Epithelial cell of esophagus (primary cell): ENCODE results near the gene PAX6.
"Not testable (repeated sequence)": the region's sequence is repeated elsewhere in the genome, so short reads cannot be mapped to it uniquely, and the experiment has no call there.

Experiments
- DNase-seq: peaks from one replicate; pipeline ENCODE4 v3.0.0; 2010; ENCODE audit warnings: low read depth
- H3K4me3 ChIP-seq: 2 replicates; pipeline ENCODE4 v1.5.1; 2011; ENCODE audit warnings: mild to moderate bottlenecking, low read length, control low read depth
- CTCF ChIP-seq: IDR thresholded peaks from 2 replicates; pipeline ENCODE4 v1.5.1; 2011; ENCODE audit warnings: low read depth, mild to moderate bottlenecking, low read length, control low read depth, inconsistent platforms; ENCODE audit not compliant: insufficient read depth; ENCODE audit errors: missing control alignments

Gene PAX6

GRCh38 chr11:31767066-31767465, 44.1 kb downstream of the PAX6 start:
- no peak for TF ChIP-seq CTCF
- H3K4me3 ChIP-seq: no peak overlapping the region
- no peak for DNase-seq

GRCh38 chr11:31764766-31765165, 46.4 kb downstream of the PAX6 start:
- H3K4me3 ChIP-seq: no peak overlapping the region
- DNase-seq: no peak
- TF ChIP-seq CTCF: no peak

- DNase-seq: no peak
- no peak for TF ChIP-seq CTCF
- H3K4me3 ChIP-seq: no peak overlapping the region
Measured at GRCh38 chr11:31764261-31764660, 46.9 kb downstream of the PAX6 start.

- no peak for DNase-seq
Measured at GRCh38 chr11:31763296-31763695, 47.8 kb downstream of the PAX6 start.

GRCh38 chr11:31761636-31762035, 49.5 kb downstream of the PAX6 start:
- no peak overlapping the region for H3K4me3 ChIP-seq
- no peak for DNase-seq
- no peak for TF ChIP-seq CTCF

More at GRCh38 chr11:31763296-31763695, 47.8 kb downstream of the PAX6 start:
- H3K4me3 ChIP-seq: no peak overlapping the region
- TF ChIP-seq CTCF: no peak

- no peak overlapping the region for H3K4me3 ChIP-seq
- TF ChIP-seq CTCF: no peak
Measured at GRCh38 chr11:31757260-31757835, 53.8 kb downstream of the PAX6 start.

GRCh38 chr11:31747581-31747980, 63.5 kb downstream of the PAX6 start:
- no peak overlapping the region for H3K4me3 ChIP-seq
- DNase-seq: no peak
- no peak for TF ChIP-seq CTCF

More at GRCh38 chr11:31757260-31757835, 53.8 kb downstream of the PAX6 start:
- no peak for DNase-seq

- not testable (repeated sequence) for DNase-seq, H3K4me3 ChIP-seq
Measured at GRCh38 chr11:31740731-31741368, 70.3 kb downstream of the PAX6 start.
